H9 (cell line): ENCODE data around the gene CNNM4. TPM values are rescaled to one million over a fixed set of nuclear protein-coding genes. Genes with fewer than 3 reads are reported as not detected.

Experiments used
- DNase-seq: peaks from one replicate; pipeline ENCODE4 v3.0.0-alpha.2; 2017
- H2AFZ ChIP-seq: one replicate; pipeline ENCODE4 v1.6.1; 2013; ENCODE audit warnings: mild to moderate bottlenecking, low read length, control low read depth, moderate library complexity
- H2AK5ac ChIP-seq: 2 replicates; pipeline ENCODE4 v1.6.1; 2013; ENCODE audit warnings: low read length, control low read depth, mixed read lengths; ENCODE audit not compliant: insufficient read length
- H2BK120ac ChIP-seq: one replicate; pipeline ENCODE4 v1.6.1; 2013; ENCODE audit warnings: low read depth, mild to moderate bottlenecking, low read length, control low read depth, inconsistent platforms; ENCODE audit not compliant: poor library complexity, severe bottlenecking
- H2BK12ac ChIP-seq: 2 replicates; pipeline ENCODE4 v1.6.1; 2013; ENCODE audit warnings: low read length, control low read depth, mixed read lengths, low read depth; ENCODE audit not compliant: insufficient read length
- H2BK15ac ChIP-seq: 2 replicates; pipeline ENCODE4 v1.6.1; 2013; ENCODE audit warnings: low read depth, low read length, control low read depth
- H2BK20ac ChIP-seq: one replicate; pipeline ENCODE4 v1.6.1; 2013; ENCODE audit warnings: low read depth, mild to moderate bottlenecking, low read length, control low read depth, inconsistent platforms; ENCODE audit not compliant: poor library complexity, severe bottlenecking
- H2BK5ac ChIP-seq: 2 replicates; pipeline ENCODE4 v1.6.1; 2013; ENCODE audit warnings: low read length, control low read depth, mixed read lengths; ENCODE audit not compliant: insufficient read length
- H3K14ac ChIP-seq: 2 replicates; pipeline ENCODE4 v1.6.1; 2013; ENCODE audit warnings: low read length, control low read depth; ENCODE audit not compliant: insufficient read depth
- H3K18ac ChIP-seq: 2 replicates; pipeline ENCODE4 v1.6.1; 2013; ENCODE audit warnings: low read depth, mild to moderate bottlenecking, mixed read lengths, low read length, control low read depth; ENCODE audit not compliant: insufficient read length
- H3K23ac ChIP-seq: 2 replicates; pipeline ENCODE4 v1.6.1; 2013; ENCODE audit warnings: low read length, control low read depth, mixed read lengths, low read depth; ENCODE audit not compliant: insufficient read length
- H3K23me2 ChIP-seq: 2 replicates; pipeline ENCODE4 v1.6.1; 2013; ENCODE audit warnings: low read depth, mild to moderate bottlenecking, mixed read lengths, low read length, control low read depth; ENCODE audit not compliant: insufficient read length, poor library complexity, severe bottlenecking
- H3K27ac ChIP-seq: 2 replicates; pipeline ENCODE4 v1.5.1; 2013; ENCODE audit warnings: low read length, control low read depth, mixed read lengths, low read depth; ENCODE audit not compliant: insufficient read length
- H3K27me3 ChIP-seq: 2 replicates; pipeline ENCODE4 v1.6.1; 2013; ENCODE audit warnings: low read length, control low read depth, inconsistent platforms; ENCODE audit not compliant: insufficient read depth
- H3K4ac ChIP-seq: 2 replicates; pipeline ENCODE4 v1.6.1; 2013; ENCODE audit warnings: low read depth, mild to moderate bottlenecking, control low read depth, inconsistent platforms, low read length, moderate library complexity
- H3K4me1 ChIP-seq: 2 replicates; pipeline ENCODE4 v1.6.1; 2013; ENCODE audit warnings: low read length, control low read depth, inconsistent platforms; ENCODE audit not compliant: insufficient read depth
- H3K4me2 ChIP-seq: 2 replicates; pipeline ENCODE4 v1.6.1; 2013; ENCODE audit warnings: low read length, control low read depth, mixed read lengths; ENCODE audit not compliant: insufficient read length, insufficient read depth
- H3K56ac ChIP-seq: 2 replicates; pipeline ENCODE4 v1.6.1; 2013; ENCODE audit warnings: low read depth, mild to moderate bottlenecking, mixed read lengths, low read length, control low read depth; ENCODE audit not compliant: insufficient read length
- H3K79me1 ChIP-seq: 2 replicates; pipeline ENCODE4 v1.6.1; 2013; ENCODE audit warnings: low read depth, mild to moderate bottlenecking, moderate library complexity, low read length, control low read depth, inconsistent platforms; ENCODE audit not compliant: insufficient read depth, poor library complexity, severe bottlenecking
- H3K79me2 ChIP-seq: 2 replicates; pipeline ENCODE4 v1.6.1; 2013; ENCODE audit warnings: low read length, control low read depth, inconsistent platforms; ENCODE audit not compliant: insufficient read depth
- H3K9ac ChIP-seq: 2 replicates; pipeline ENCODE4 v1.6.1; 2013; ENCODE audit warnings: low read length, control low read depth, mixed read lengths; ENCODE audit not compliant: insufficient read length; ENCODE audit errors: extremely low read depth
- H3K9me3 ChIP-seq: one replicate; pipeline ENCODE4 v1.6.1; 2013; ENCODE audit warnings: low read depth, low read length, inconsistent platforms; ENCODE audit not compliant: control insufficient read depth
- H3T11ph ChIP-seq: one replicate; pipeline ENCODE4 v1.6.1; 2013; ENCODE audit warnings: mild to moderate bottlenecking, low read length, control low read depth, inconsistent platforms
- H4K20me1 ChIP-seq: one replicate; pipeline ENCODE4 v1.6.1; 2013; ENCODE audit not compliant: control insufficient read depth, insufficient read length, insufficient read depth
- H4K5ac ChIP-seq: 2 replicates; pipeline ENCODE4 v1.6.1; 2013; ENCODE audit warnings: low read depth, mild to moderate bottlenecking, mixed read lengths, low read length, control low read depth; ENCODE audit not compliant: insufficient read length
- H4K8ac ChIP-seq: replicated peaks from 2 replicates; pipeline ENCODE4 v1.6.1; 2013; ENCODE audit warnings: low read length, control low read depth, mixed read lengths, low read depth; ENCODE audit not compliant: insufficient read length
- H4K91ac ChIP-seq: 2 replicates; pipeline ENCODE4 v1.6.1; 2013; ENCODE audit warnings: low read depth, mild to moderate bottlenecking, moderate library complexity, mixed read lengths, low read length, control low read depth; ENCODE audit not compliant: insufficient read length
- H3K27ac Mint-ChIP-seq, 3 experiments: 2 replicates in 2 of 3; 3 replicates in 1 of 3; pipeline ENCODE4 v1.8.0; 2020 to 2021; ENCODE audit warnings: mixed read lengths in 3 of 3, mild to moderate bottlenecking in 1 of 3, moderate library complexity in 1 of 3
- H3K27me3 Mint-ChIP-seq: 2 replicates; pipeline ENCODE4 v1.8.0; 2021; ENCODE audit warnings: low read depth, mild to moderate bottlenecking, moderate library complexity, mixed read lengths
- H3K36me3 Mint-ChIP-seq, 3 experiments: 2 replicates in 2 of 3; 3 replicates in 1 of 3; pipeline ENCODE4 v1.8.0; 2020 to 2021; ENCODE audit warnings: low read depth in 3 of 3, mixed read lengths in 3 of 3; ENCODE audit not compliant: insufficient read depth in 1 of 3
- H3K4me1 Mint-ChIP-seq, 2 experiments: 2 replicates each; pipeline ENCODE4 v1.8.0; 2020; ENCODE audit warnings: mixed read lengths in 2 of 2
- H3K4me3 Mint-ChIP-seq, 2 experiments: 2 replicates in 1 of 2; 3 replicates in 1 of 2; pipeline ENCODE4 v1.8.0; 2020 to 2021; ENCODE audit warnings: mild to moderate bottlenecking in 2 of 2, mixed read lengths in 2 of 2, moderate library complexity in 1 of 2
- H3K9me3 Mint-ChIP-seq, 2 experiments: 2 replicates in 1 of 2; 3 replicates in 1 of 2; pipeline ENCODE4 v1.8.0; 2020; ENCODE audit warnings: mild to moderate bottlenecking in 2 of 2, mixed read lengths in 2 of 2, moderate library complexity in 1 of 2
- WGBS: extraction: QIAGEN DNeasy Blood & Tissue Kit; methylation state at CpG from one replicate; pipeline ENCODE4 v1.1.7; 2013; ENCODE audit warnings: missing lambda C conversion rate, low lambda C conversion rate, mixed read lengths; ENCODE audit not compliant: insufficient read length; ENCODE audit errors: extremely low coverage; 5-methylcytosine and 5-hydroxymethylcytosine counted together
- total RNA-seq: library from RNA; stranded (reverse); gene quantifications from 2 replicates; pipeline ENCODE4 v1.2.1, GENCODE V29; 2021
- TF ChIP-seq, protein P1 (sequence below): fragments of 200-600 bp; sonication (generic); conservative IDR thresholded peaks from 3 replicates; pipeline ENCODE4 v1.8.0; 2021; ENCODE audit warnings: antibody characterized with exemption, mild to moderate bottlenecking

CNNM4 gene
- total RNA-seq, 1 experiment from 2014 or later: 8.5 TPM

DNA sequence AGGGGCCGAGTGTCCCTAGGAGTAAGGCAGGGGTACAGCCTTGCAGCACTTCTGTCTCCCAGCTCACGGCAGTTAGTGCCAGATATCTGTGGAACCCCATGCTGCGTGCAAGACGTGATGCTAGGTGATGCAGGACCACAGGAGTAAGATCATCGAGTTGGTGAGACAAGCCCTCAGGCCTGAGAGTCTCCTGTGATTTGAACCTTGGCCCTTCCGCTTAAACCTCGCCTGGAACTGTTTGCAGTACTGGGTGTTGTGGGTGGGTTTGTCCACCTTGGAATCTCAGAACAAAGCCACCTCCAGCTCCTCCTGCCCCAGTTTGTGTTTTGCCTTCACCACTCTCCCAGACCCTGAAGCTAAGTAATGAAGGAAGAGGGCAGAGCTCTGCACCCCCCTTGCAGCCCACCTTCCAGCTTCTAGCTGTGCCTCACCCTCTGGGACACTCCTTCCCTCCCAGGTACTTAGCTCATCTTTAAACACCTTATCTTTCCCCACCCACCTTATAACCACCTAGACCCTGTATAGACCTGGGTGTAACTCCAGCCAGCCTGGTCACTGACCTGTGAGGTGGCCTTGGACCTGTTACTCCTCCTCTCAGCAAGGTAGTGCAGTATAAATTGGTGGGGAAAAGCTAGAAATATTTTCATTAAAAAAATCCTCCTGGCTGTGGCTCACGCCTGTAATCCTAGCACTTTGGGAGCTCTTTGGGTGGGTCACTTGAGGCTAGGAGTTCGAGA, 6.6 kb downstream of the CNNM4 start:
- TF ChIP-seq, protein P1, sequence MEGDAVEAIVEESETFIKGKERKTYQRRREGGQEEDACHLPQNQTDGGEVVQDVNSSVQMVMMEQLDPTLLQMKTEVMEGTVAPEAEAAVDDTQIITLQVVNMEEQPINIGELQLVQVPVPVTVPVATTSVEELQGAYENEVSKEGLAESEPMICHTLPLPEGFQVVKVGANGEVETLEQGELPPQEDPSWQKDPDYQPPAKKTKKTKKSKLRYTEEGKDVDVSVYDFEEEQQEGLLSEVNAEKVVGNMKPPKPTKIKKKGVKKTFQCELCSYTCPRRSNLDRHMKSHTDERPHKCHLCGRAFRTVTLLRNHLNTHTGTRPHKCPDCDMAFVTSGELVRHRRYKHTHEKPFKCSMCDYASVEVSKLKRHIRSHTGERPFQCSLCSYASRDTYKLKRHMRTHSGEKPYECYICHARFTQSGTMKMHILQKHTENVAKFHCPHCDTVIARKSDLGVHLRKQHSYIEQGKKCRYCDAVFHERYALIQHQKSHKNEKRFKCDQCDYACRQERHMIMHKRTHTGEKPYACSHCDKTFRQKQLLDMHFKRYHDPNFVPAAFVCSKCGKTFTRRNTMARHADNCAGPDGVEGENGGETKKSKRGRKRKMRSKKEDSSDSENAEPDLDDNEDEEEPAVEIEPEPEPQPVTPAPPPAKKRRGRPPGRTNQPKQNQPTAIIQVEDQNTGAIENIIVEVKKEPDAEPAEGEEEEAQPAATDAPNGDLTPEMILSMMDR: no peak
- Mint-ChIP-seq H3K27ac (no peak overlapping the region), H3K36me3 (peaks cover 0 to 6% (median 0%) of the 10 kb centered on the region in 3 experiments; a peak in 3 of 7 replicates), H3K9me3 (no peaks in the 10 kb centered on the region; a peak in 1 of 5 replicates), H3K27me3 (peaks cover 5% of the 10 kb centered on the region), H3K4me3 (no peak overlapping the region; a peak in 1 of 5 replicates), H3K4me1 (peaks cover 26 to 39% of the 10 kb centered on the region in 2 experiments)
- H2BK120ac ChIP-seq: no peak overlapping the region
- no peak overlapping the region for H2AFZ ChIP-seq
- no peak overlapping the region for H3T11ph ChIP-seq
- peaks cover 7% of the 10 kb centered on the region; the same call in 1 of the 2 replicates for H3K4me1 ChIP-seq
- no peak for DNase-seq
- no peaks in the 10 kb centered on the region for H3K79me2 ChIP-seq
- H2BK20ac ChIP-seq: no peak overlapping the region
- no peaks in the 10 kb centered on the region for H3K79me1 ChIP-seq
- H2BK15ac ChIP-seq: no peak overlapping the region
- no peak overlapping the region for H3K4me2 ChIP-seq
- H3K27me3 ChIP-seq: 0 out of 2 replicates have a peak, but pooled peaks cover under 1% of the 10 kb centered on the region
- no peaks in the 10 kb centered on the region for H3K9me3 ChIP-seq
- no peak overlapping the region for H4K5ac ChIP-seq
- no peak overlapping the region for H3K14ac ChIP-seq
- H3K23me2 ChIP-seq: peaks cover 9% of the 10 kb centered on the region
- H2BK5ac ChIP-seq: no peak overlapping the region
- no peak overlapping the region for H4K8ac ChIP-seq
- no peak overlapping the region for H4K91ac ChIP-seq
- no peak overlapping the region for H3K27ac ChIP-seq
- no peak overlapping the region for H2AK5ac ChIP-seq
- H3K4ac ChIP-seq: no peak overlapping the region
- H3K56ac ChIP-seq: no peak overlapping the region
- WGBS: no CpG with 5 or more reads among the region's 9 CpGs
- no peak overlapping the region for H2BK12ac ChIP-seq
- H3K9ac ChIP-seq: no peak overlapping the region
- no peaks in the 10 kb centered on the region for H4K20me1 ChIP-seq
- no peak overlapping the region for H3K18ac ChIP-seq
- no peak overlapping the region for H3K23ac ChIP-seq
